ENCODE data around the gene NDUFC1. TPM values are rescaled to one million over a fixed set of nuclear protein-coding genes. Genes with fewer than 3 reads are reported as not detected.
A peak's percentile ranks its signal among the peaks of the same experiment; 100 is the strongest.

NDUFC1 gene
- total and polyA plus RNA-seq, 9 of the 15 experiments (the other 6 are each of a cell fraction or from before 2014, with no cell fraction given), result 58.9 to 378 (median 120) TPM

DNA sequence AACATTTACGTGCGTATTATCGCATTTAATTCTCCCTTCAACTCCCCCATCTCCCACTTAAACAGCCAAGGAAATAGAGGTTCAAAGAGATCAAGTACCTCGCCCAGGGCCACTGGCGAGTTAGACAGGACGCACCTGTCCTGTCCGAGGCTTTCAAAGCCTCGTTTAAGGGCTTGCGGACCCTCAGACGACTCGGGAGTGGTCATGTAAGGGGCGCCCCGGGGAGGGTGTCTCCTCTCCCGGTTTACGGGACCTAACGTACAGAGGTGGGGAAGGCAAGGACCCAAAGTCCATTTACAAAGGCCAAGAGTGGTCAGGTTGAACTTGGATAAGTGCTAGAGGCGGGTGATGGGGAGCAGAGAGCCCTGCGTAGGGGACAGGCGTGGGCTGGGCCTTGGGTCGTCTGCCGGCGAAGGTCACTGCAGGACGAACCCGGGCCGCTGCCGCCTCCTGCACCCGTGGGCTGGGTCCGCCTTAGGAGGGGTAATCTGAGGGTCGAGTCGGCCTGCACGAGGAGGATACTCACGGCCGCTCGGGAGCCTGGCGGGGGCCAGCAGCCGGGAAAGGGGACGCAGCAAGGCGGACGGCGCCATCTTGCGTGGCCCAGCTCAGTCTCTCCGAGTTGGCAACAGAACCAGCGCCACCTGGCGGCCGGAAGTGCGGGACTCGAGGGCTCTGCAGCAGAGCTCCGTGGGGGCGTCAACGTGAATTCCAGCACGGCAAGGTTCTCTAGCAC, 6.9 kb downstream of the NDUFC1 start:
- Histone ChIP-seq H3K9me1 (ENCODE audit: control insufficient read depth, insufficient read depth, low read length) (no peaks in the 10 kb centered on the region), H3K27me3 (ENCODE audit: control insufficient read depth in 2 of 2, insufficient read depth in 2 of 2, low read length in 2 of 2) (no peaks in the 10 kb centered on the region), H3K27ac (ENCODE audit: extremely low read depth, low read depth, low read length) (peak overlapping the region; percentile 90), H3K79me2 (ENCODE audit: control insufficient read depth, insufficient read depth, low read length) (peaks cover 67% of the 10 kb centered on the region), H3K9ac (ENCODE audit: insufficient read depth in 1 of 2, low read depth in 2 of 2, low read length in 2 of 2) (peak overlapping the region; percentile 96), H3K4me1 (replicated peaks in 1 of 2; ENCODE audit: control insufficient read depth in 2 of 2, insufficient read depth in 2 of 2, low read length in 2 of 2) (peaks cover 7 to 12% of the 10 kb centered on the region in 2 experiments; a peak in 4 of 5 replicates), H2AFZ (ENCODE audit: low read depth, low read length) (peak overlapping the region; percentile 80), H3K9me3 (replicated peaks; ENCODE audit: control insufficient read depth, insufficient read depth, low read depth, low read length) (no peaks in the 10 kb centered on the region), H3K36me3 (ENCODE audit: control insufficient read depth, insufficient read depth, low read length) (peaks cover 37% of the 10 kb centered on the region), H4K20me1 (replicated peaks; ENCODE audit: control insufficient read depth, insufficient read depth, low read length) (no peaks in the 10 kb centered on the region), H3K4me2 (ENCODE audit: insufficient read depth, low read length) (peak overlapping the region; percentile 91), H3K4me3 (peak overlapping the region; percentile 82)
- FAIRE-seq (peak; percentile 83), ATAC-seq (peak; percentile 89), DNase-seq (ENCODE audit: extremely low read depth in 1 of 4, low spot score in 3 of 4) (peak; percentile 81 to 98 (median 86))
- intact Hi-C loops (cut with micrococcal nuclease) (loop anchor here (1.0 to 5.0 kb wide), 6 partner anchors 66 to 278 kb away; partner anchors contain the start of gene NOCT), in situ Hi-C loops (cut with MboI) (no loop called here)
- TSS peak; percentile 85 for BruUV-seq (replicated peaks)
- ChIA-PET POLR2A (interaction anchor here (0.6 to 1.5 kb wide), 16 partner anchors 8 to 357 kb away, joined by 3 to 8 read pairs (median 4); partner anchors contain the start of genes ELF2 and RAB33B), CTCF (ENCODE audit: low intra/inter-chr PET ratio) (interaction anchor here (0.6 to 2.1 kb wide), 5 partner anchors 56 to 196 kb away, joined by 3 to 11 read pairs (median 9); no protein-coding TSS in a partner anchor)
- under 1% methylated on average over 49 of the region's 51 CpGs for WGBS (ENCODE audit: insufficient coverage, low coverage, missing lambda C conversion rate)
- TF ChIP-seq ZNF696 (CRISPR knock-in tag; conservative IDR thresholded peaks at IDR 0.05), result no peak
- TF ChIP-seq, protein P1, sequence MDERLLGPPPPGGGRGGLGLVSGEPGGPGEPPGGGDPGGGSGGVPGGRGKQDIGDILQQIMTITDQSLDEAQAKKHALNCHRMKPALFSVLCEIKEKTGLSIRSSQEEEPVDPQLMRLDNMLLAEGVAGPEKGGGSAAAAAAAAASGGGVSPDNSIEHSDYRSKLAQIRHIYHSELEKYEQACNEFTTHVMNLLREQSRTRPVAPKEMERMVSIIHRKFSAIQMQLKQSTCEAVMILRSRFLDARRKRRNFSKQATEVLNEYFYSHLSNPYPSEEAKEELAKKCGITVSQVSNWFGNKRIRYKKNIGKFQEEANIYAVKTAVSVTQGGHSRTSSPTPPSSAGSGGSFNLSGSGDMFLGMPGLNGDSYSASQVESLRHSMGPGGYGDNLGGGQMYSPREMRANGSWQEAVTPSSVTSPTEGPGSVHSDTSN (CRISPR knock-in tag; IDR thresholded peaks at IDR 0.05; ENCODE audit: low read depth), result no peak
- TF ChIP-seq, protein P1 (tag; conservative IDR thresholded peaks at IDR 0.05; ENCODE audit: low read depth), result no peak
- no peak for TF ChIP-seq HIVEP1 (CRISPR knock-in tag; IDR thresholded peaks at IDR 0.05)
- TF ChIP-seq, protein P2, sequence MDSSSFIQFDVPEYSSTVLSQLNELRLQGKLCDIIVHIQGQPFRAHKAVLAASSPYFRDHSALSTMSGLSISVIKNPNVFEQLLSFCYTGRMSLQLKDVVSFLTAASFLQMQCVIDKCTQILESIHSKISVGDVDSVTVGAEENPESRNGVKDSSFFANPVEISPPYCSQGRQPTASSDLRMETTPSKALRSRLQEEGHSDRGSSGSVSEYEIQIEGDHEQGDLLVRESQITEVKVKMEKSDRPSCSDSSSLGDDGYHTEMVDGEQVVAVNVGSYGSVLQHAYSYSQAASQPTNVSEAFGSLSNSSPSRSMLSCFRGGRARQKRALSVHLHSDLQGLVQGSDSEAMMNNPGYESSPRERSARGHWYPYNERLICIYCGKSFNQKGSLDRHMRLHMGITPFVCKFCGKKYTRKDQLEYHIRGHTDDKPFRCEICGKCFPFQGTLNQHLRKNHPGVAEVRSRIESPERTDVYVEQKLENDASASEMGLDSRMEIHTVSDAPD (CRISPR knock-in tag; IDR thresholded peaks at IDR 0.05), result no peak
- no peak for TF ChIP-seq STAG1 (CRISPR knock-in tag; IDR thresholded peaks at IDR 0.05; ENCODE audit: borderline replicate concordance)
- TF ChIP-seq, protein P3, sequence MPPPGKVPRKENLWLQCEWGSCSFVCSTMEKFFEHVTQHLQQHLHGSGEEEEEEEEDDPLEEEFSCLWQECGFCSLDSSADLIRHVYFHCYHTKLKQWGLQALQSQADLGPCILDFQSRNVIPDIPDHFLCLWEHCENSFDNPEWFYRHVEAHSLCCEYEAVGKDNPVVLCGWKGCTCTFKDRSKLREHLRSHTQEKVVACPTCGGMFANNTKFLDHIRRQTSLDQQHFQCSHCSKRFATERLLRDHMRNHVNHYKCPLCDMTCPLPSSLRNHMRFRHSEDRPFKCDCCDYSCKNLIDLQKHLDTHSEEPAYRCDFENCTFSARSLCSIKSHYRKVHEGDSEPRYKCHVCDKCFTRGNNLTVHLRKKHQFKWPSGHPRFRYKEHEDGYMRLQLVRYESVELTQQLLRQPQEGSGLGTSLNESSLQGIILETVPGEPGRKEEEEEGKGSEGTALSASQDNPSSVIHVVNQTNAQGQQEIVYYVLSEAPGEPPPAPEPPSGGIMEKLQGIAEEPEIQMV (tag; conservative IDR thresholded peaks at IDR 0.05; ENCODE audit: low read depth), result no peak
- TF ChIP-seq GABPA (tag; conservative IDR thresholded peaks at IDR 0.05; ENCODE audit: low read depth), result peak; percentile 89
- TF ChIP-seq, protein P4, sequence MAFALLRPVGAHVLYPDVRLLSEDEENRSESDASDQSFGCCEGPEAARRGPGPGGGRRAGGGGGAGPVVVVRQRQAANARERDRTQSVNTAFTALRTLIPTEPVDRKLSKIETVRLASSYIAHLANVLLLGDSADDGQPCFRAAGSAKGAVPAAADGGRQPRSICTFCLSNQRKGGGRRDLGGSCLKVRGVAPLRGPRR (CRISPR knock-in tag; IDR thresholded peaks at IDR 0.05), result no peak
- TF ChIP-seq, protein P5, sequence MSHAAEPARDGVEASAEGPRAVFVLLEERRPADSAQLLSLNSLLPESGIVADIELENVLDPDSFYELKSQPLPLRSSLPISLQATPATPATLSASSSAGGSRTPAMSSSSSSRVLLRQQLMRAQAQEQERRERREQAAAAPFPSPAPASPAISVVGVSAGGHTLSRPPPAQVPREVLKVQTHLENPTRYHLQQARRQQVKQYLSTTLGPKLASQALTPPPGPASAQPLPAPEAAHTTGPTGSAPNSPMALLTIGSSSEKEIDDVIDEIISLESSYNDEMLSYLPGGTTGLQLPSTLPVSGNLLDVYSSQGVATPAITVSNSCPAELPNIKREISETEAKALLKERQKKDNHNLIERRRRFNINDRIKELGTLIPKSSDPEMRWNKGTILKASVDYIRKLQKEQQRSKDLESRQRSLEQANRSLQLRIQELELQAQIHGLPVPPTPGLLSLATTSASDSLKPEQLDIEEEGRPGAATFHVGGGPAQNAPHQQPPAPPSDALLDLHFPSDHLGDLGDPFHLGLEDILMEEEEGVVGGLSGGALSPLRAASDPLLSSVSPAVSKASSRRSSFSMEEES (CRISPR knock-in tag; IDR thresholded peaks at IDR 0.05), result no peak
- TF ChIP-seq SNIP1 (IDR thresholded peaks at IDR 0.05; ENCODE audit: low read depth), result no peak

Measured in K562 (cell line).